Measurements from ENCODE around the gene TBC1D14. TPM values are rescaled to one million over a fixed set of nuclear protein-coding genes. Genes with fewer than 3 reads are reported as not detected.

The TBC1D14 gene
- total and polyA plus RNA-seq, 10 of the 15 experiments (the other 5 are each of a cell fraction or from before 2014, with no cell fraction given): 0.87 to 39.3 (median 30.1) TPM

DNA sequence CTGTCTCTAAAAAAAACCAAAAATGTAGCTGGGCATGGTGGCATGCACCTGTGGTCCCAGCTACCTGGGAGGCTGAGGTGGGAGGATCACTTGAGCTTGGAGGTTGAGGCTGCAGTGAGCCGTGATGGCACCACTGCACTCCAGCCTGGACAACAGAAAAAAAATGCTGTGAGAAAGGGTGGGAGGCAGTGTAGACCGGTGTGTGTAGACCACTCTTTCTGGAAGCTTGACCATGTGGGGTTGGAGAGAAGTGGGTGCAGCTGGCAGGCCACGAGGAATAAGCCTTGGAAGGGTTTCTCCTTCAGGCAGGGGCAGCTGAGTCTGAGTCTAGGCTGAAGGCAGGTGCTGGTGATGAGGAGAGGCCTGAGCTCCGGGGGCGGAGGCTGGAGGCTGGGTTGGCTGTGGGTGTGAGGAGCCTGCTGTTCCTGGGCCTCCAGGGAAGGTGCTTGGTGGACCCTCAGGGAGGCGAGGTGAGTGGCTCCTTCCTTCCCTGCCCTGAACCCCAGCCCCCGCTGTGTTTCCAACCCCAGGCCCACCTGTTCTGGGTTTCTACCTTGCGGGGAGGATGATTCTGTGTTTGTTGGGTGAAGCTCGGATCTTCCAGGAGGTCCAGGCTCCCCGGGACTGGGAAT lies 9.3 kb upstream of the TBC1D14 start:
- BruUV-seq (replicated peaks): no TSS peak
- Histone ChIP-seq H3K79me2 (ENCODE audit: control insufficient read depth, insufficient read depth, low read length) (no peaks in the 10 kb centered on the region), H3K27me3 (replicated peaks in 1 of 2; ENCODE audit: control insufficient read depth in 2 of 2, insufficient read depth in 2 of 2, low read length in 1 of 2) (no peaks in the 10 kb centered on the region), H3K4me1 (ENCODE audit: control insufficient read depth, insufficient read depth, low read length) (peaks cover 15% of the 10 kb centered on the region), H3K4me2 (ENCODE audit: control insufficient read depth, insufficient read depth) (no peak overlapping the region), H3K27ac (ENCODE audit: control insufficient read depth, insufficient read depth) (no peak overlapping the region), H3K4me3 (no peak overlapping the region), H2AFZ (ENCODE audit: control insufficient read depth, low read depth, low read length) (no peak overlapping the region), H3K9ac (ENCODE audit: control insufficient read depth, insufficient read depth, low read length) (no peak overlapping the region), H4K20me1 (ENCODE audit: control insufficient read depth, insufficient read depth) (no peaks in the 10 kb centered on the region), H3K36me3 (ENCODE audit: control insufficient read depth in 2 of 2, insufficient read depth in 2 of 2, low read length in 1 of 2) (no peaks in the 10 kb centered on the region), H3K9me3 (replicated peaks; ENCODE audit: control insufficient read depth, insufficient read depth, low read length) (no peaks in the 10 kb centered on the region)
- no peak for DNase-seq (ENCODE audit: low read depth, low spot score)
- intact Hi-C loops (cut with micrococcal nuclease; ENCODE audit: unreplicated experiment): no loop called here
- RAD21 ChIA-PET (ENCODE audit: unreplicated experiment): no interaction called here
- no peak for ATAC-seq
- POLR2A ChIA-PET: interaction anchor here (0.6 to 1.3 kb wide), 2 partner anchors 44 to 168 kb away, joined by 4 read pairs; partner anchors contain the start of gene GRPEL1
- SMC1A ChIA-PET (ENCODE audit: uncharacterized antibody, unreplicated experiment): interaction anchor here (0.6 to 2.5 kb wide), 4 partner anchors 18 to 159 kb away, joined by 3 to 11 read pairs (median 4); no protein-coding TSS in a partner anchor
- no peak for FAIRE-seq
- in situ Hi-C loops (cut with MboI): no loop called here
- CTCF ChIA-PET: interaction anchor here (0.5 to 2.0 kb wide), 4 partner anchors 27 to 194 kb away, joined by 3 to 9 read pairs (median 4); no protein-coding TSS in a partner anchor
- TF ChIP-seq ETV6 (conservative IDR thresholded peaks at IDR 0.05 in 1 of 2, IDR thresholded peaks at IDR 0.05 in 1 of 2; ENCODE audit: borderline replicate concordance in 1 of 2, low read depth in 1 of 2) (no peak), ATF7 (IDR thresholded peaks at IDR 0.05; ENCODE audit: low read depth) (no peak)
- WGBS (ENCODE audit: insufficient coverage, insufficient replicate concordance, low lambda C conversion rate, missing lambda C conversion rate): 98% methylated on average over 10 of the region's 10 CpGs

DNA sequence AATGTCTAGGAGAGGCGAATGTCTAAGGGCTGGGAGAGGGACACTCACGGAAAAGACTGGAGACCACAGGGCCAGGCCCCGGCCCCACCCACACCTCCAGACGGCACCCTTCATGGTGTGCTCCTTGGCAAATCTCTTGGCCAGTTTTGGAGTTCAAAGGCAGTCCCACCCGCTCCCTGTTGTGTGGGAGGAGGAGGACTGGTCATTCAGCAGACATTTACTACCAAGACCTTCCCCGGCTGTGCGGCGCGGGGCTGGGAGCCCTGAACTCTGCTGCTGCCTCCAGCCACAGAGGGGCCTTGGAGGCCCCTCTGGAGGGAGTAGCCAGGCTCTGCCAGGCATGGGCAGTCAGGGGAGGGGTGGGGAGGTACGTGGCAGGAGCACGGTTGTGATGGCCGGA lies 8.7 kb upstream of the TBC1D14 start:
- POLR2A ChIA-PET: no interaction called here
- in situ Hi-C loops (cut with MboI): no loop called here

More for the DNA sequence above, 8.7 kb upstream of the TBC1D14 start:
- H2AFZ ChIP-seq (ENCODE audit: control insufficient read depth, low read depth, low read length): no peak overlapping the region
- H3K9ac ChIP-seq (ENCODE audit: control insufficient read depth, insufficient read depth, low read length): no peak overlapping the region
- H3K4me1 ChIP-seq (ENCODE audit: control insufficient read depth, insufficient read depth, low read length): peaks cover 15% of the 10 kb centered on the region
- ChIA-PET SMC1A (ENCODE audit: uncharacterized antibody, unreplicated experiment) (interaction anchor here (0.6 kb wide), 1 partner anchor 17 kb away, joined by 3 read pairs; no protein-coding TSS in a partner anchor), RAD21 (ENCODE audit: unreplicated experiment) (no interaction called here), CTCF (interaction anchor here (2.0 kb wide), 1 partner anchor 27 kb away, joined by 9 read pairs; no protein-coding TSS in a partner anchor)
- ATAC-seq: no peak
- no peak overlapping the region for H3K4me2 ChIP-seq (ENCODE audit: control insufficient read depth, insufficient read depth)
- WGBS (ENCODE audit: insufficient coverage, insufficient replicate concordance, low lambda C conversion rate, missing lambda C conversion rate): 95% methylated on average over 10 of the region's 12 CpGs
- intact Hi-C loops (cut with micrococcal nuclease; ENCODE audit: unreplicated experiment): no loop called here
- no peak for FAIRE-seq
- BruUV-seq (replicated peaks): no TSS peak
- H3K79me2 ChIP-seq (ENCODE audit: control insufficient read depth, insufficient read depth, low read length): no peaks in the 10 kb centered on the region
- H3K27me3 ChIP-seq (replicated peaks in 1 of 2; ENCODE audit: control insufficient read depth in 2 of 2, insufficient read depth in 2 of 2, low read length in 1 of 2): no peaks in the 10 kb centered on the region
- H3K4me3 ChIP-seq: no peak overlapping the region
- H3K27ac ChIP-seq (ENCODE audit: control insufficient read depth, insufficient read depth): no peak overlapping the region
- H3K36me3 ChIP-seq (ENCODE audit: control insufficient read depth in 2 of 2, insufficient read depth in 2 of 2, low read length in 1 of 2): no peaks in the 10 kb centered on the region
- H4K20me1 ChIP-seq (ENCODE audit: control insufficient read depth, insufficient read depth): no peaks in the 10 kb centered on the region
- H3K9me3 ChIP-seq (replicated peaks; ENCODE audit: control insufficient read depth, insufficient read depth, low read length): no peaks in the 10 kb centered on the region
- no peak for TF ChIP-seq CTCF (IDR thresholded peaks at IDR 0.05 in 2 of 3, conservative IDR thresholded peaks at IDR 0.05 in 1 of 3; ENCODE audit: control insufficient read depth in 2 of 3, extremely low read depth in 1 of 3, insufficient read depth in 1 of 3, low read depth in 3 of 3, low read length in 3 of 3)
- no peak for TF ChIP-seq TCF7 (IDR thresholded peaks at IDR 0.05; ENCODE audit: borderline replicate concordance)
- no peak for TF ChIP-seq NBN (IDR thresholded peaks at IDR 0.05)
- DNase-seq (ENCODE audit: low read depth, low spot score): no peak
